Measurements from ENCODE around the gene MT1HL1. TPM values are rescaled to one million over a fixed set of nuclear protein-coding genes. Genes with fewer than 3 reads are reported as not detected.
A peak's percentile ranks its signal among the peaks of the same experiment; 100 is the strongest.
"Not testable (repeated sequence)": the region's sequence is repeated elsewhere in the genome, so short reads cannot be mapped to it uniquely, and the experiment has no call there.

The MT1HL1 gene
- total RNA-seq, 1 donor from 2014 or later = not detected

- no peak for DNase-seq (ENCODE audit: low spot score)
Measured at GRCh38 chr1:237016626-237017025, 12.4 kb upstream of the MT1HL1 start.

DNA sequence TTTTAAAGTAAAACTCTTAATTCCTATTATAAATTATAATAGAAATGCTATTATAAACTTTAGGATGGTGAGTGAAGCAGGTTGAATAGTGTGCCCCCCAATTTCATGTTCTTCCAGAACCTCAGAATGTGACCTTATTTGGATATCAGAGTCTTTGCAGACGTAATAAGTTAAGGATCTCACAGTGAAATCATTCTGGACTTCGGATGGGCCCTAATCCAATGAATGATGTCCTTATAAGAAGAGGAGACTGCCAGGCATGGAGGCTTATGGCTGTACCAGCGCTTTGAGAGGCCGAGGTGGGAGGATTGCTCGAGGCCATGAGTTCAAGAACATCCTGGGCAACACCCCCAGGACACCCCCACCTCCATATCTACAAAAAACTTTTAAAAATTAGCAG is 9.4 kb upstream of the MT1HL1 start:
- DNase-seq (ENCODE audit: low spot score) = no peak

DNA sequence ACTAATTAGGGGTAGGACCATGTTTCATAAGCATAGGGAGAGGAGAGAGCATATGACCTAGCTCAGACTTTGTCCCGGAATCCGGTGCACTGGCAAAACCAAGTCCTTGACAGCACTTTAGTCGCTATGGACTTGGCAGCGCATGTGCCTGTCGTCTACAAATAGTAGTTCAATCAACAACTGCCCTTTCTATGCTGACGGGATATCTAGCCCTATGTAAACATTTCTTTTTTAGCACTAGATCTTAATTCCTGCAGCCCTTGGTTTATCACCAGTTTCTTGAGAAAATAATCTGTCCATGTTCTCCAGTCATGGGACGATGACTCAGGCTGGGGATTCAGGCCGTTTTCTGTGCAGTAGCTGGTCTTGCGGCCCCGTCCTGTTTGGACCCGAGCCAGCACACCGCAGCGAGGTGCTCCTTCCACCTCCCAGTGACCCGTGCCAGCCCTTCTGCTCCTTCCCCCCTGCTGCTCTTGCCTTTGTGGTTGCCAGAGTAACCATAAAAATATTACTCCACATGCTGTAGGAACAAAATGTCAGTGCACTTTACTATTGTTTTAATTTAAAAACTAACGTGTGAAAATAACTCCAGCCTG is 8.6 kb upstream of the MT1HL1 start:
- DNase-seq (ENCODE audit: low spot score) = peak; percentile 26

GRCh38 chr1:237012361-237012760 is 8.1 kb upstream of the MT1HL1 start:
- no peak for DNase-seq (ENCODE audit: low spot score)

GRCh38 chr1:237011432-237011831 is 7.2 kb upstream of the MT1HL1 start:
- no peak for DNase-seq (ENCODE audit: low spot score)

- DNase-seq (ENCODE audit: low spot score) = no peak
Measured at GRCh38 chr1:237009611-237010010, 5.4 kb upstream of the MT1HL1 start.

DNA sequence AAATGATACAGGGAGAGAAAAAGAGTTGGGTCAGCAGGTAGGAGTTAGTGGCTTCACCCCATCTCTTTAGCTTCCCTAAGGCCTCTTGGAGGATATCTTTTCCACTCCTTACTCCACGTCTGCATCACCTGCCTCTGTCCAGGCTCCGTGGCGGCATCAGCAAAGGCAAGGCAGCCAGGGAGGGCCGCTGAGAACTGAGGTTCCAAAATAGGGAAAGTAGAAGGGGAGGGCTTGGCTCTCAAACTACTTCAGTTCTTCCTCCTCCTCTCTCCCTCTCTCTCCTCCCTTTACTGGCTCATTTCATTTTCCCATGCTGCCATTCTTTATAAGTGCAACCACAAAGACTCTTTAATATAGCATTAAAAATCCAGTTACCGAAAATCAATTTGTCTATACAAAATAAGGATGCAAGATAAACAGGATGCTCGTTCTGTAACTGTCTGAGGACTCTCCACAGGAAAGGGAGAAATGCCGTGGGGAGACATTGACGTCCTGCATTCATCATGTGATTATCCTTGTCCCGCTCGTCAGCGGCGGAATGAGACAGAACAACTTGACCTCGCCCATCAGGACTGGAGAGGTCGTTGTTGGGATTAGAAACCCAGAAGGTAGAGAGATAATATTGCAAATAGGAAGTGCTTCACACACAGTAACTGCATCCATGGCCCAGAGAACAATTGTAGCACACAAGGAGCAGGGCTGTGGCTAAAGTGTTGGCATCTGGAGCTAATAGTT is 3.1 kb upstream of the MT1HL1 start:
- no peak for DNase-seq (ENCODE audit: low spot score)

GRCh38 chr1:237005674-237006073 is 1.4 kb upstream of the MT1HL1 start:
- no peak for DNase-seq (ENCODE audit: low spot score)

DNA sequence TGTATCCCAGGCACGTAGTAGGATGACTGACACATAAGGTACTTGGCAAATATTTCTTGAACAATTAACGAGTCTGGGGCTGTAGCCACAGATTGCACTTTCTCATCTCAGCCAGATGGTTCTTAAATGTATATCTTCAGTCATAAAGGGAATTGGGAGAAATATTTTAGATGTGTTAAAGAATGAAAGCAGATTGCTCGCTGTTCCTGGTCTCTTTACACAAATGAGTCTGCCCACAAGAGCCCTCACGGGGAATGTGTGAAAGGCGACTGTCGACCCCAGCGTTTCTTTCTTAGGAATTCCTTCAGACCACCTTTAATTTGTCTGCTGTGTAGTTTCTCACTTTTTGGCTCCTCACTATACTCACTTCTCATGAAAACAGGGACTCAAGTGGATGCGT is 725 bp downstream of the MT1HL1 start:
- no peak for DNase-seq (ENCODE audit: low spot score)

GRCh38 chr1:237000191-237000590 is 4.0 kb downstream of the MT1HL1 start:
- no peak for DNase-seq (ENCODE audit: low spot score)

DNA sequence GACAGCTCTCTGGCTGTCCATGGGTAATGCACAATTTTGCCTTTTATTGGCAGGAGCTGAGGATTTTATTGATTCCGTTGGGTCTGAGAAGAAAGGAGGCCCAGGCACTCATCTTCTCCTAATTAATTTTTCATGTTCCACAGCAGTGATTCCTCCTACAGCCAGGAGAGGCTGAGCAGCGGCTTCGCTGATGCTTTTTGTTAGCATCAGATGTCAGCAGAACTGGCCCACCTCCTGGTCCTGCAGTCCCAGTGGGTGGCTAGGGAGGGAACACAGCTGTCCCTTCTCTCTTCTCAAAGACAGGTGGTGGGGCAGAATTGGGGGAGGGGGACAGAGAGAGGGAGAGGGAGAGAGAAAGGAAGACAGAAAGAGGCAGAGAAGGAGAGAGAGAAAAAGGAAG is 5.7 kb downstream of the MT1HL1 start:
- DNase-seq (ENCODE audit: low spot score) = no peak

DNA sequence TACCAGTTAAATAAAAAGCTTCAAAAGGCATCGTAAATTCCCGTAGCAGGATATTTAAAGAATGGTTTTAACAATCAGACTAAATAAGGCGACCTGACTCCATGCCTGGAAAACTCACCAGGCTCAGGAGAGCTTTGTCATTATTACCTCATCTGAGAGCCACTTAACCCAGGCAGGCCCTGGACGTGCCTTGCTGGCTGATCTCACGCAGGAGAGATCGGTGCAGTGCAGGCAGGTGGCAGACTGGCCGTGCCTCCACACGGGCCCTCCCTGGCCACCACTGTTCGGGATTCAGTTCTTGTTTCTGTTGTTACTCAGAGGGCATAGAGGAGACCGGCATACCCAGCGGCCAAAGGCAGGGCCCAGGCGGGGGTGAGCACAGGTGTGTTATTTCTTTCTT is 6.4 kb downstream of the MT1HL1 start:
- DNase-seq (ENCODE audit: low spot score) = no peak

DNA sequence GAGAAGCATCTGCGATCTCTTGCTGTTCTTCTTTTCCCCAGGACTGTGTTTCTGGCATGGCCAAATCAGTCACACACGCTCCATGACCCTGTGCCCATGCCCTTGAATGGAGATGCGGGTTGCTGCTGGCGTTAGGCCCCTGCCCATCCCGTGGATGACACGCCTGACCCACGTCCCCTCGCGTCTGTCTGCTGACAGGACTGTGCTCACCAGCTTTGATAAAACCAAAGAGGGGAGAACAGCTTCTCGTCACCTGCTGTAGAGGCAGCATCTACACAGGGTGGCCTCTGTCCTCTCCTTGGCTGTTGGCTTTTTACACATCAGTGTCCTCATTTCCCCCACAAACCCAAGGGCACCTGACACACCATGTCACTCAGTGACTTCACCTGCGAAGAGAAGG is 6.9 kb downstream of the MT1HL1 start:
- no peak for DNase-seq (ENCODE audit: low spot score)

- no peak for DNase-seq (ENCODE audit: low spot score)
Measured at GRCh38 chr1:236994450-236994849, 9.8 kb downstream of the MT1HL1 start.

GRCh38 chr1:236992449-236992848 is 11.8 kb downstream of the MT1HL1 start:
- DNase-seq (ENCODE audit: low spot score) = no peak

GRCh38 chr1:236990052-236990445 is 14.2 kb downstream of the MT1HL1 start:
- no peak for DNase-seq (ENCODE audit: low spot score)

DNA sequence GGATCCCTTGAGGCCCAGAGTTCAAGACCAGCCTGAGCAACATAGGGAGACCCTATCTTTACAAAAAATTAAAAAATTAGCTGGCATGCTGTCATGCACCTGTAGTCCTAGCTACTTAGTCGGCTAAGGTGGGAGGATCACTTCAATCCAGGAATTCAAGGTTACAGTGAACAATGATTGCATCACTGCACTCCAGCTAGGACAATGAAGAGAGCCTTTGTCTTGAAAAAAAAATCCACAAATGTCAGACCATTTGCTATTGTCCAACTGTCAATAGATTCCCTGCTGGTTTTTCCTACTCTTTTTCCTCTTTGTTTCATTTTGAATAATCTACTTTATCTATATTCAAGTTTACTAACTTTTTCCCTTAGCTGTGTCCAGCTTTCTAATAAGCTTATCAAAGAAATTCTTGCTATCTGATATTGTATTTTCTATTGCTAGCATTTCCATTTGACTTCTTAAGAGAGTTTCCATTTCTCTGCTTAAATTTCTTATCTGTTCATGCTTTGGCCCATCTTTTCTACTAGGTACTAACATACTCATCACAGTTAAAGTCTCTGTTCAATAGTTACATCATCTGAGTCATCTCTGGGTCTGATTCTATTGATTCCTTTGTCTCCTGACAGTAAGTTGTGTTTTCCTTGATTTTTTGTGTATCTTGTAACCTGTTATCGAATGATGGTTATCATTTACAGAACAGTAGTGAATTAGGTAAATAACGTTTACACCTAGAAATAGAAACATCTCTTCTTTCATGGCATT is 14.8 kb downstream of the MT1HL1 start:
- DNase-seq (ENCODE audit: low spot score) = no peak

- DNase-seq (ENCODE audit: low spot score) = no peak
Measured at GRCh38 chr1:236983818-236984217, 20.4 kb downstream of the MT1HL1 start.

- no peak for DNase-seq (ENCODE audit: low spot score)
Measured at GRCh38 chr1:236982380-236982779, 21.9 kb downstream of the MT1HL1 start.

- not testable (repeated sequence) for DNase-seq (ENCODE audit: low spot score)
Measured at GRCh38 chr1:236981431-236981830, 22.8 kb downstream of the MT1HL1 start.

DNA sequence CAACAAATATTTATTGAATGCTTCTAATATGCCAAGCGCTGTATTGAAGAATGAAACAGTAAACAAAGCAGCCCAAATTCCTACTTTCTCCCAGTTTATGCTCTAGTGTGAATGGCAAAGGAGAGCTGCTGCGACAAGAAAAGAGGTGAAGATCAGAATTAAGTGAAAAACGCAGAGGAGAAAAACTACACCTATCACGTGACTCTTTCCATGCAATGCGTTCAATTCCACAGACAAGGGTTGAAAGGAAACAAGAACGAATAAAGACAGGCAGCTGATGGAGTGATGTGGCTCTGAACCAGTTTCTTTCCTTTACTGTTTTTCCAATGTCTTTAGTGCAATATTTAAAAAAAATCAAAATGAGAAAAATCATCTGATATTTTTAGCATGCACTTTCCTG is 23.6 kb downstream of the MT1HL1 start:
- DNase-seq (ENCODE audit: low spot score) = no peak

- DNase-seq (ENCODE audit: low spot score) = no peak
Measured at GRCh38 chr1:236979149-236979900, 24.9 kb downstream of the MT1HL1 start.
